SK-N-DZ (cell line): ENCODE results near the gene RALGDS. TPM values are rescaled to one million over a fixed set of nuclear protein-coding genes. Genes with fewer than 3 reads are reported as not detected.
"Not testable (repeated sequence)": the region's sequence is repeated elsewhere in the genome, so short reads cannot be mapped to it uniquely, and the experiment has no call there.

ENCODE experiments used
- DNase-seq: peaks from one replicate; pipeline ENCODE4 v3.0.0-alpha.2; 2015; ENCODE audit warnings: low spot score
- polyA plus RNA-seq, 2 experiments: library from polyadenylated mRNA; depleted of rRNA; stranded (reverse); fragments of >200 nt; gene quantifications; 2 replicates each; pipeline ENCODE4 v1.2.3, GENCODE V29; 2014

Gene RALGDS
- 211 and 229 TPM in 2 replicates for polyA plus RNA-seq (2014; cell fraction: cytosol; rRNA removed)
- polyA plus RNA-seq (2014; cell fraction: nucleus; rRNA removed) = 616 and 634 TPM in 2 replicates

DNA sequence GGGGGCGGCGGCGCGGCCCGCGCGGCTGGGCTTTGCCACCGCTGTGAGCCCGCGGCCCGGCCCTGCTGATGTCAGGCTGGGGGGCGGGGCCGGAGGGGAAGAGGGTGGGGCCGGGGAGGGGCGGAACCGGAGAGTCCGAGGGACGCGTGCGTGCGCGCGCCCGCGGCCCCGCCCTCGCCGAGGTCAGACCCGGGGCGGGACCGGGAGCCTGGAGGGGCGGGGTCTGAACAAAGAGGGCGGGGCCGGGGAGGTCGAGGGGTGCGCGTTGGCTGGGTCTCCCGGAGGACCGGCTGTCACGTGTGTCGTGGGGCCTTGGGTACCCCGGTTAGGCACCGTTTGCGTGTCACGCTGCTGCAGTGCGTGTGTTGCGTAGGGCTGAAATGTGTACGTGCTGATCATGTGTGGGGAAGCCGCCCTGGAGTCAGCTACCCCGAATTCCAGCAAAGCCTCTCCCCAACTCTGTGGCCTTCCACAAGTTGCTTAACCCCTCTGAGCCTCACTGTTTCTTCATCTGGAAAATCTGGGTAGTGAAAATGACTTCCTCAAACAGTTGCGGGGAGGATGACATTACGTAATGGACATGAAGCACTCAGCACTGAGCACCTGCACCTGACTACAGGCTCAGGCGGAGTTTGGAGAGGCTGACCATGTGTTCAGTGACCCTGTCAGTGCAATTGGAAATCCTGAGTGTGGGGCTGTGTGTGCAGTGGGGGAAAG is at the start of gene RALGDS:
RALGDS (minus strand) TSS at position 43 of the 717 bp plus-strand sequence. CDS start 86 bp downstream, outside the sequence.
- peak; percentile 77 for DNase-seq

DNA sequence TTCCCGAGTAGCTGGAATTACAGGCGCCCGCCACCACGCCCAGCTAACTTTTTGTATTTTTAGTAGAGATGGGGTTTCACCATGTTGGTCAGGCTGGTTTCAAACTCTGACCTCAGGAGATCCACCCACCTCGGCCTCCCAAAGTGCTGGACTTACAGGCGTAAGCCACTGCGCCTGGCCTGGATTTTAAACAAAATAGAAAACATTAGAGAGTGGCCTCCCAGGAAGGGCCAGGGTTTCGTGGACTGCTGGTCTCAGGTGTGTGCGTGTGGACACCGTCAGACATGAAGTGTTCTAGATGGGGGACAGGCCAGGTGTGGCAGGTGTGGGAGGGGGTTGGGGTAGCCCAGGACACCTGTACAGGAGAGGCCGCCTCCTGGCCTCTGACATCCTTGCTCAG is 49.7 kb upstream of the RALGDS start:
- no peak for DNase-seq

DNA sequence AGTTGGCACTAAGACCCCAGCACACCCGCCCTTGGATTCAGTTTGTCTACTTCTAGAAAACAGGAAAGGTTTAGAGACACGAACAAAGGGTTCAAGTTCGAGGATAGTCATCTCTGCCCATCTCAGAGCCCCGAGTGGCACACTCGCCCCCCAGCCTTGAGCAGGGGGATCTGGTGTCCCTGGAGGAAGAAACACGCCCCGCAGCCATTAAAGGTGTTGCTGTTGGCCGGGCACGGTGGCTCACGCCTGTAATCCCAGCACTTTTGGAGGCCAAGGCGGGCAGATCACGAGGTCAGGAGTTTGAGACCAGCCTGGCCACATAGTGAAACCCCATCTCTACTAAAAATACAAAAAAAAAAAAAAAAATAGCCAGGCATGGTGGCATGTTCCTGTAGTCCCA is 48.6 kb upstream of the RALGDS start:
- DNase-seq = not testable (repeated sequence)

DNA sequence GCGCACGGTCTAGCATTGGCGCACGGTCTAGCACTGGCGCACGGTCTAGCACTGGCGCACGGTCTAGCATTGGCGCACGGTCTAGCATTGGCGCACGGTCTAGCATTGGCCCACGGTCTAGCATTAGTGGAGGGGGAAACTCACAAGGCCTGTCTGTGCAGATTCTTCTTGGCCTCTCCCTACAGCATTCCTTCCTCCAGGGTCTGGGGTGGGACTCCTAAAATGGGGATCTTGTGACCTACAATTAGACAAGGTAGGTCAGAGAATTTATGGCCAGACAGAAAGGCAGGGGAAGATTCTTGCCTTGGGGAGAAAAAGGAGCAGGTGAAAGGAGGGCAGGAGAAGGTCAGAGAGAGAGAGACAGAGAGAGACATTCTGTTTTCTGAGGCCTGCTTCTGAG is 48.1 kb upstream of the RALGDS start:
- DNase-seq = no peak

DNA sequence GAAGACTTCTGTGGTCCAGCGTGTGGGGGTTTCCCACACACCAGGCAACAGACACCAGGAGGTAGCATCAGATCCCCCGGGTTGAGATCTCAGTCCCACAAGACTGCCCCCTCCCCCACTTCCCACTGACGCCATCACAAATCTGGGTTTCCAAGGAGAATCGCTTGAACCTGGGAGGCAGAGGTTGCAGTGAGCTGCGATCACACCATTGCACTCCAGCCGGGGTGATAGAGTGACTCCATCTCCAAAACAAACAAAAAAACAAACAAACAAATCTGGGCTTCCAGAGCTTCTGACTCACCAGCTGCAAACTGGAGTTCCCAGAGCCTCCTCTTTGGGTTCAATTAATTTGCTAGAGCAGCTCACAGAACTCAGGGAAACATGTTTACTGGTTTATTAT is 47.4 kb upstream of the RALGDS start:
- no peak for DNase-seq

DNA sequence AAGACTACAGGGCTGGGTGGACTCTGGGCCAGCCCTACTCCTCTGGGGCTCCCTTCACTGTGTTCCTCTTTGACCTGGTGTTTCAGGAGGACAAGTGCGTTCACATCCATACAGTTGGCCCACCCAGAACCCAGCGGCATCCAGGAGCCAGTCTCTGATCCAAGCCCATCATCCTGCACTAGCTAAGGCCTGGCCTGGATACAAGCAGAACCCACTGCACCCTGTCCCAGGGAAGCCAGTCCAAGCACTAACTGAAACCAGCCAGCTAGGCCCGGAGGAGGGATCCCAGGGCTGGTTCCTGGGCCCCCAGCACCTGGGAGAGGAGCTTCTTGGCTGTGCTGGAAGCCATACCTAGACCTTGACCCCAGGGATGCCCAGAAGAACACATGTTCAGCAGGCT is 46.7 kb upstream of the RALGDS start:
- DNase-seq = no peak

DNA sequence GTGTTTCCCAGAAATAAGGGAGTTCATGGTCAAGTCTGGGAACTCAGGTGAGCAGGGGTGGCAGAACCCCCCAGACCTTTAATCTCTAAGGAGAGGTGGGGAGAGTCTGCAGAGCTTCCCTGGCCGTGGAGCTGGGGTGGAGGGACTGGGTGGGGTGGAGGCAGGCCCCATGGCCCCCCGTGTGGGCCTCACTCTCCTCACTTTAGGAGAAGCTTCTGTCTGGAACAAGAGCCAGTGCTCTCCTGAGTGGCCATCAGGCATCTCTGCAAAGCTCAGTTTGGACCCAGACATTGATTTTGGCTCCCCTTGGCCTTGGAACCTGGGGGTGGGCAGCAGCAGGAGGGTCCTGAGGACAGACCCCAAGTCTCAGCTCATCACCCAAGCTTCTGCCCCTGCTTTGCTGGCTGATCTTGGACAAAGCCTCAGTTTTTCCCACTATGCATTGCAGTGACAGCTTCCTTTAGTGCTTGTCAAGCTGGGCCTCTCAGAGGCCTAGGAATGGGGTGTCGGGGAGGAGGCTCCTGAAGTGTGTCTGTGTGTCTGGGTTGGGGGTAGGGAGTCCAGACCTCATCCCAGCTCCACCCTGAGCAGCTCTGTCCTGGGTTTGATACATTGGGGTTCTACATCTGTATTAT is 46.2 kb upstream of the RALGDS start:
- no peak for DNase-seq

DNA sequence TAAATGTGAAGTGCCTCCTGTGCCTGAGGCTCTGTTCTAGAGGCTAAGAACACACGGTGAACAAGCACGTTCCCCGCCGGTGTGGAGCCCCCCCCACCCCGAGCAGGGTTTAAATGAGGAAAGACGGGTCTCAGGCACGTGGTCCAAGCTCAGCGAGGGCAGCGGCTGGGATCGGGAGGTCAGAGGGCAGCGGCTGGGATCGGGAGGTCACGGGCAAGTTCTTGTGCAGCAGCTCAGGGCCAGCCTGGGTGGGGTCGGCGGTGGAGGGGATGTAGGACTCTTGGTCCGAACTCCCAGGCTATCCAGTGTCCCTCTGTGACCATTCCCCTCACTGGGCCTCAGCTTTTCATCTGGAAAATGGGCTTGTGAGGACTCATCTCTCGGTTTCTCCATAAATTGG is 45.4 kb upstream of the RALGDS start:
- DNase-seq = no peak

DNA sequence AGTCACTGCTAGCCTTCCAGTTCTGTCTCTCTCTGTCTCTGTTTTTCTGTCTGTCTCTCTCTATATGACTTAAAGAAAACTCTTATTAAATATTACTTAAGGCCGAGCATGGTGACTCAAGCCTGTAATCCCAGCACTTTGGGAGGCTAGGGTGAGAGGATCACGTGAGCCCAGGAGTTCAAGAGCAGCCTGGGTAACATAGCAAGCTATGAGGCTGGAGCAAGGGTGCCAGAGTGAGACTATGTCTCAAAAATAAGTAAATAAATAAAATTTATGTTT is 44.4 kb upstream of the RALGDS start:
- no peak for DNase-seq

DNA sequence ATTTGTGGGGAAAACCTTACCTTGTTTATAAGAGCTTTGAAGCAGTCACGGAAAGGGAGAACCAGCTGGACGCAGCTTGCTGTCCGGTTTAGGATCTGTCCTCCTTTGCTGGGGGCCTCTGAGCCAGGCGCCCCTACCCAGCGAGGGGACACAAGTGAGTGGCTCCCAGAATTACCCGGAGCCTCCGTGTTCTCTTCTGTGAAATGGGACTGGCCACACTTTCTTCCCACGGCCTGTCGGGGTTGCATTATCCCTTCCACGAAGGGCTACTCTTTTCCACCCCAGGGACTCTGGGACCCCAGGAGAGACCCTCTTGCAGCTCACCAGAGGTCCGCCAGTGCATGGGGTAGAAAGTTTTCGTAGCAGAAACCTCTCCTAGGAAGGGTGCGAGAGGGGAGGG is 43.2 kb upstream of the RALGDS start:
- DNase-seq = no peak

DNA sequence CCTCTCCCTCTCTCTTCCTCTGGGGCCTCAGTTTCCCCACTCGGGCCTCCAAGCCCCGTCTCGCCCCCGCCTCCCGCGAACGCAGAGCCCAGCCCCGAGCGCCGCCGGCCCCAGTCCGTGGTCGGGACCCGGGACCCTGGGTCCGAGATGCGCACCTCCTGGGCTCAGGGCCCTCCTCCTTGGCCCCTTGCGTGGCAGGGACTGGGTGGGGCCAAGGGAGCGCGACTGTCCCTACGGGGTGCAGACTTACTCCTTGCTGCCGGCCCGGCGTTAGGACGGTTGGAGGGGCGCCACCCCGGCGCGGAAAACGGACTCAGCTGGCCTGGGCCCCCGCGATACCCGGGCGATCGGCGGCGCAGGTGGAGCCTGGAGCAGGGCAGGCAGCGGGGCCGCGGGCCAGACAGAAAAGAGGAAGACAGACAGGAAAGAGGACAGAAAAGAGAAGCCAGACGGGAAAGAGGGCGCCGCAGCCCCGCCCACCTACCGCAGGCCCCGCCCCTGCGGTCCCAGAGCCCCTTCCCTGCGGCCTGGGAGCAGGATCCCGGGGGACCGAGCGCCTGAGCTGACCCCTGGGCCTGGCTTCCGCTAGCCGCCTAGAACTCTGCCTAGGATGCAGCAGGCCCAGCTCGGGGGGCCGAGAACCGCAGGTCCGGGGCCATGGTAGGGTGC is 42.6 kb upstream of the RALGDS start, which contains the start of gene GBGT1:
GBGT1 (minus strand) TSS at position 411 of the 669 bp plus-strand sequence. CDS start 1,502 bp downstream, outside the sequence.
- peak; percentile 77 for DNase-seq

DNA sequence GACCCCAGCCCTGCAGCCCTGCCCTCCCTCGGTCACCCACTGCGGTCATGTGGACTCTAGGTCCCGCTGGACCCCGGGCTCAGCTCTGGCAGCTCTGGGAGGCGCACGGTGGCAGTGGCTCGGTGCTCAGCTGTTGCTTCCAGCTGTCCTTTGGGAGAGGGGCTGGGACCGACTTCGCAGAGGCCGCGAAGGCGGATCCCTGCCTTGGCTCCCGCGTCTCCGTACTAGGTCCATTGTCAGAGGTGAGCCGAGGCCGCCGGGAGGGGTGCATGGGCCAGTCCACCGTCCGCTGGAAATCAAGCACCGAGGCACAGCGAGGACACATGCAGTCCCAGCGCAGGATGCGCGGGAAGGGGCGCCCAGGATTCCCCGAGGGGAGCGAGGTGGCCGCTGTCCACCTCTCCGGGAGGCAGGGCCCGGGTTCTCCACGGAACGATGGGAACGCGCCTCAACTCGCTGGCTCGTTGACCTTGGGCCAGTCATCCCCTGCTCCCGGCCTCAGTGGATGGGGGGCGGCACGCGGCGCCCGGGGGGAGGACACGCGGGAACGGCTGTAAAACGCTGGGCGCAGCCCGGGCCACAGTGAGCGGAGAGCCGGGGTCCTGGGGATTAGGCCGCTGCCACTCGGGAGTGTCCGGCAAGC is 41.9 kb upstream of the RALGDS start:
- DNase-seq = no peak

DNA sequence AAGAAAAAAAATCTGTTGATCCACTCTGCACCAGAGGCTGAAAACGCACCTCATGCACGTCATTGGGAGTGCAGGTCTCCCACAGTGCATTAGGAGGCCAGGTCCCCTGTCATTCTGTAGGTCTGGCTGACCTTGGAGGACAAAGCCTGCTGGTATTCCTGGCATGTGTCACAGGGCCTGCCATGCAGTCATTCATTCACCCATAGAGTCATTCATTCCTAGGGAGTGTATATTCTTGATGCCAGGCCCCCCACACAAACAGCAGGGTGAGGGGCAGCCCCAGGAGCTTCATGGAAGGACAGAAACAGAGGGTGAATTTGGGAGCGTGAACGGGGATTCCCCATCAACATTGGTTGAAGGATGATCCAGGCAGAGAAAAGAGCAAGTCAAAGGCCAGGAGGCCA is 40.5 kb upstream of the RALGDS start:
- DNase-seq = no peak

DNA sequence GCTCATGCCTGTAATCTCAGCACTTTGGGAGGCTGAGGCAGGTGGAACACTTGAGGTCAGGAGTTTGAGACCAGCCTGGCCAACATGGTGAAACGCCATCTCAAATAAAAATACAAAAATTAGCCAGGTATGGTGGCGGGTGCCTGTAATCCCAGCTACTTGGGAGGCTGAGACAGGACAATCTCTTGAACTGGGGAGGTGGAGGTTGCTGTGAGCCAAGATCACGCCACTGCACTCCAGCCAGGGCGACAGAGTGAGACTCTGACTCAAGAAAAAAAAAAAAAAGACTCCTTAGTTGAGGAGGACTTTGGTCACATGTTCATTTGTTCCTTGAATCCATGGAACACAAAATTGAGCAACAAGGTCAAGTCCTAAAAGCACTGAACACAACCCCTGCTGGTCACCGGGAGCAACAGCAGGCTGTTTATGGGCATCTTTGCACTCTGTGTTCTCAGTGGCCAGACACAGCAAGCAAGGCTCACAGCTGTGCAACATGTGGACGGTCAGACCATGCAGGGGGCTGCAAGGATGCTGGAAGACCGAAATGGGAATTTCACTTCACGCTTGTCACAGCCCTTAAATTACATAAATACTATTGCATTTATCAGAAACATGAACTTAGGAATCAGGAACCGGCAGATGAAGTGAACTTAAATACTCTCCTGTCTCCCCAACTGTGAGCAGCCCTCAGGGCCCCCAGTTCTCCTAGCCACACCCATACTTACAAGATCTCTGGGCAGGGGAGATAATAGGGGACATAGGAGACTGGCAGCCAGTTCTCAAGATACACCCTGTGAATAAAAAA is 39.9 kb upstream of the RALGDS start:
- peak; percentile 73 for DNase-seq

DNA sequence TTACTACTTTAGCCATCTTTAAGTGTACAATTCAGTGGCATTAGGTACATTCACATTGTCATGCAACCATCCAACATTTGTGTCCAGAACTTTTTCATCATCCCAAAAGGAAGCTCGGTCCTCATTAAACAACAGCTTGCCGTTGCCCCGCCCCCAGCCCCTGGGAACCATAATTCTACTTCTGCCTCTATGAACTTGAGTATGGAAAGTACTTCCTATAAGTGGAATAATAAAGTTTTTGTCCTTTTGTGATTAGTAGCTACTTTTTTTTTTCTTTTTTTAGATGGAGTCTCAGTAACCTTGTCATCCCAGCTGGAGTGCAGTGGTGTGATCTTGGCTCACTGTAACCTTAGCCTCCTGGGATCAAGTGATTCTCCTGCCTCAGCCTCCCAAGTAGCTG is 37.7 kb upstream of the RALGDS start:
- no peak for DNase-seq

DNA sequence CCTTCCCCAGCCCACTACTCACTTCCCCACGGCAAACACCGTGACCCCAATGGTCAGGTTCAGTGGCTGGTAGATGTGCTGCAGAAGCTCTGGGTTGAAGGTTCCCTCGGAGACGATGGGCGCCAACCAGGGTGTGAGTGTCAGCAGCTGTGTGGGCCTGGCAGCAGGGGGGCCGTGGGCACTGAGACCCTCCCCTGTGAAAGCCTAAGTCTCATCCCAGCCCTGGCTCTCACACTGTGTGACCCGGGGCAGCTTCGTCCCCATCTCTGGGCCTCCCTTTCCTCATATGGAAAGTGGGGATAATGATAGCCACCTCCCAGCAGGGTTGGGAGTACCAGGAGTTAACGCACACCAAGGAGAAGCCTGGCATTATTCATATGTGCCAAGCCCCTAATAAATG is 34.1 kb upstream of the RALGDS start:
- no peak for DNase-seq

DNA sequence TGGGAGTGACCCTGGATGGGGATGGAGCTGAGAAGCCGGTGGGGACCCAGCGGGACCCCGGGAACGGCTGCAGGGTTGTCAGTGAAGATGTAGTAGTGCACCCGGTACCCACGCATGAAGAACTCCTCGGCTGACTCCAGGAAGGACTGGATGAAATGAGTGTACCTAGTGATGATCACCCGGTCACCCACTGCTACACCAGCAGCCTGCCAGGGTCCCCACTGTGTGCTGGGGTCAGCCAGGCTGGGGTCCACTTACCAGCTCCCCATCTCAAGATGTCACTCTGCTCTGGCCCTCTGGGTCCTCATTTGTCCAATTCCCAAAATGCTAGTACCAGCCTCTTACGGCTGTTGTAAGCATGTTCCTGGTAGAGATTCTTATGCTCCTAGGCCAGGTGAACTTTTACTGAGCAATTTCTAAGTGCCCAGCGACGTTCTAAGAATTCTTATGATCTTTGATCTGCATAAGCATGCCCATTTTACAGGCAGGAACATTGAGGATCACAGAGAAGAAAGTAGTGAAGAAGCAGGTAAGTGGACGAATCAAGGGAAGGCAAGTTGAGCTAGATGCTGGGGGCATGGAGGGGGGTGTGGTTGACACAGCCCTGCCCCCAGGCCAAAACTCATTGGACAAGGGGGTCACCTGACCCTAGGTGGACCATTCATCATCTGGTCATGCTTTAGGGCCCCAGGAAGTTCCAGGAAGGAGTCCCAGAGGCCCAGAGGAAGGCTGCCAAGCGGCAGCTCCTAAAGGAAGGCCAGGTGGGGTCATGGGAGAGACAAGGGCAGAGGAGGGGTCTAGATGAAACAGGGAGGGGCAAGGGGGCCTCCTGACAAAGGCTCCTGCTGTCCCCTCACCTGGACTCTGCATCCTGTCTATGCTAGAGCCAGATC is 33.3 kb upstream of the RALGDS start:
- DNase-seq = no peak

DNA sequence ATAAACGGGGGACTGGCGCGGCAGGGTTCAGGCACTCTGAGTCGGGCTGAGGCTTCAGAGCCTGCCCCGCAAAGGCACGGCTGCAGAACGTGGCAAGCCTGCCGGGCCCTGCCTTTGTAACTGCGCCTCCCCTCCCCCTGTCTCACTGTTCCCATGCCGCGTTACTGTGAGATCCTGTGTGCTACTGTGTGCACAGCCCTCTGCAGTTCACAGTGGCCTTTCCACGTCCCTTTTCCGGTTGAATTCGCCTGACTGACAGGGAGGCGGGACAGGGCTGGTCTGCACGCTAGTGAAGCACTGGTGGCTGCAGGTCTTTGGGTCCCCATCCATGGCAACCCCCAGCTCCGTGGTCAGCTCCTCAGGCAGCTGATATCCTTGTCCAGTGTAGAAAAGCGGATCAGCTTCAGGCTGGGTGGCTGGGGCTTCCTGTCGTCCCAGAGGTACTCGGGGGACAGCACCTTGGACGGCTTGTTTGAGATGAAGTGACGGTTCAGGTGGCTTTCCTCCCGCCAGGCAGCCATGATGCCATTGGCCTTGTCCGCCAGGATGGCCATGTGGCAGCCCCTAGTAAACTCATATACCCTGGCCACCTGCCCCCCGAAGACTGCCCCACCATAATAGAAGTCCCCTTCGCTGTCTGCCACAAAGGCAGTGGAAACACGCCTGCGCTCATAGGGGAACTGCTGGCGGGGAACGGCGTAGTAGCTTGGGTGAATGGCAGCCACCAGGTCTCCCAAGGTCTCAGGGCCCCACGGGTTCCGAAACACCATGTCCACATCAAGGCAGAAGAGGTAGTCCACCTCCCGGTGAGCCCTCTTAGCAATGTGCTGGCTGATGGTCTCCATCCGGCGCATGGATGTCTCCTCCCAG is 32.4 kb upstream of the RALGDS start:
- peak; percentile 55 for DNase-seq
